ENCODE measurements around the gene C4BPA. TPM values are rescaled to one million over a fixed set of nuclear protein-coding genes. Genes with fewer than 3 reads are reported as not detected.

The C4BPA gene
- total and polyA plus RNA-seq, 9 of the 15 experiments (the other 6 are each of a cell fraction or from before 2014, with no cell fraction given): 0.04 to 0.22 (median 0.11) TPM; not detected in 3

DNA sequence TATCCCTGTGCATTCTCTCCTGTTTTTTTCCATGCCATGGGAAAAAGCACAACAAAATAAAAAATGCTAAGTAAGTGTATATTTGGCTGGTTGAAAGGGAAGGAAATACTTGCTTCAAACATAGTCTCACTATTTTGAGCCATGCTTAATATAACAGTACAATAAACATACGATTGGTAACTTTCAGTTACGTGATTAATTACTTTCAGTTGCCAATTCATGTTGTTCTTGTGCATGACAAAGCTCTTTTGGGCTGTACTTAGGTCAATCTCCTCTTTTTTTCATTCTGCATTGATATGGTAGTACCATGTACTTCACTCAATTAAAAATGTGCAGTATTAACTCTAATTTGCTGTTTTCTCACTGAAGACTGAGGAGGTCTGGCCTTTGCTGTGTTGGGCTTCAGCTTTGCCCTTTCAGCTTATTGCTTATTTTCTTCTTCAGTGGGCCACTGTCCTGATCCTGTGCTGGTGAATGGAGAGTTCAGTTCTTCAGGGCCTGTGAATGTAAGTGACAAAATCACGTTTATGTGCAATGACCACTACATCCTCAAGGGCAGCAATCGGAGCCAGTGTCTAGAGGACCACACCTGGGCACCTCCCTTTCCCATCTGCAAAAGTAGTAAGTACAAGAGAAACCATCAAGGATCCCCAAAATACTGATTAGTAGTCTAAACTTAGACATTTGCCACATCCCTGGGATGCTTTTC lies 12.7 kb upstream of the C4BPA start:
- POLR2A ChIA-PET: interaction anchor here (0.8 to 1.0 kb wide), 2 partner anchors 12 to 412 kb away, joined by 3 read pairs; no protein-coding TSS in a partner anchor
- BruUV-seq (replicated peaks): no TSS peak
- Histone ChIP-seq H3K9me1 (ENCODE audit: control insufficient read depth, insufficient read depth, low read length) (no peaks in the 10 kb centered on the region), H3K9ac (ENCODE audit: insufficient read depth in 1 of 2, low read depth in 2 of 2, low read length in 2 of 2) (no peak overlapping the region), H3K4me1 (replicated peaks in 1 of 2; ENCODE audit: control insufficient read depth in 2 of 2, insufficient read depth in 2 of 2, low read length in 2 of 2) (no peaks in the 10 kb centered on the region), H4K20me1 (replicated peaks; ENCODE audit: control insufficient read depth, insufficient read depth, low read length) (no peaks in the 10 kb centered on the region), H3K27ac (ENCODE audit: extremely low read depth, low read depth, low read length) (no peak overlapping the region), H3K4me2 (ENCODE audit: insufficient read depth, low read length) (no peak overlapping the region), H3K27me3 (ENCODE audit: control insufficient read depth in 2 of 2, insufficient read depth in 2 of 2, low read length in 2 of 2) (no peaks in the 10 kb centered on the region), H3K4me3 (no peak overlapping the region), H3K36me3 (ENCODE audit: control insufficient read depth, insufficient read depth, low read length) (no peaks in the 10 kb centered on the region), H3K79me2 (ENCODE audit: control insufficient read depth, insufficient read depth, low read length) (no peaks in the 10 kb centered on the region), H2AFZ (ENCODE audit: low read depth, low read length) (peak overlapping the region; percentile 11; the same call in 1 of the 2 replicates), H3K9me3 (replicated peaks; ENCODE audit: control insufficient read depth, insufficient read depth, low read depth, low read length) (no peaks in the 10 kb centered on the region)
- in situ Hi-C loops (cut with MboI) (no loop called here), intact Hi-C loops (cut with micrococcal nuclease) (no loop called here)
- DNase-seq (ENCODE audit: extremely low read depth in 1 of 4, low spot score in 3 of 4) (no peak), ATAC-seq (peak; percentile 64), FAIRE-seq (no peak)
- TF ChIP-seq ZNF316 (IDR thresholded peaks at IDR 0.05) (peak; percentile 59), NRF1 (conservative IDR thresholded peaks at IDR 0.05 in 1 of 2, IDR thresholded peaks at IDR 0.05 in 1 of 2) (no peak), NFE2 (IDR thresholded peaks at IDR 0.05; ENCODE audit: low read depth) (0 out of 2 replicates have a peak, but pooled peaks have one; percentile 24), C11orf30 (IDR thresholded peaks at IDR 0.05; ENCODE audit: low read depth) (peak; percentile 43), MEIS2 (IDR thresholded peaks at IDR 0.05; ENCODE audit: partially characterized antibody) (peak; percentile 68)
- TF ChIP-seq, protein P1, sequence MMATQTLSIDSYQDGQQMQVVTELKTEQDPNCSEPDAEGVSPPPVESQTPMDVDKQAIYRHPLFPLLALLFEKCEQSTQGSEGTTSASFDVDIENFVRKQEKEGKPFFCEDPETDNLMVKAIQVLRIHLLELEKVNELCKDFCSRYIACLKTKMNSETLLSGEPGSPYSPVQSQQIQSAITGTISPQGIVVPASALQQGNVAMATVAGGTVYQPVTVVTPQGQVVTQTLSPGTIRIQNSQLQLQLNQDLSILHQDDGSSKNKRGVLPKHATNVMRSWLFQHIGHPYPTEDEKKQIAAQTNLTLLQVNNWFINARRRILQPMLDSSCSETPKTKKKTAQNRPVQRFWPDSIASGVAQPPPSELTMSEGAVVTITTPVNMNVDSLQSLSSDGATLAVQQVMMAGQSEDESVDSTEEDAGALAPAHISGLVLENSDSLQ (IDR thresholded peaks at IDR 0.05): 0 out of 2 replicates have a peak, but pooled peaks have one; percentile 15
- TF ChIP-seq, protein P2, sequence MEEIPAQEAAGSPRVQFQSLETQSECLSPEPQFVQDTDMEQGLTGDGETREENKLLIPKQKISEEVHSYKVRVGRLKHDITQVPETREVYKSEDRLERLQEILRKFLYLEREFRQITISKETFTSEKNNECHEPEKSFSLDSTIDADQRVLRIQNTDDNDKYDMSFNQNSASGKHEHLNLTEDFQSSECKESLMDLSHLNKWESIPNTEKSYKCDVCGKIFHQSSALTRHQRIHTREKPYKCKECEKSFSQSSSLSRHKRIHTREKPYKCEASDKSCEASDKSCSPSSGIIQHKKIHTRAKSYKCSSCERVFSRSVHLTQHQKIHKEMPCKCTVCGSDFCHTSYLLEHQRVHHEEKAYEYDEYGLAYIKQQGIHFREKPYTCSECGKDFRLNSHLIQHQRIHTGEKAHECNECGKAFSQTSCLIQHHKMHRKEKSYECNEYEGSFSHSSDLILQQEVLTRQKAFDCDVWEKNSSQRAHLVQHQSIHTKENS (CRISPR knock-in tag; IDR thresholded peaks at IDR 0.05): no peak
- whole genome bisulfite sequencing (ENCODE audit: insufficient coverage, low coverage, missing lambda C conversion rate): 48% methylated on average over 4 of the region's 4 CpGs
- CTCF ChIA-PET (ENCODE audit: low intra/inter-chr PET ratio): no interaction called here

Data from K562 (cell line).